WERI-Rb-1 (cell line): ENCODE results near the gene RAPGEF4.

ENCODE experiments used
- DNase-seq: peaks from one replicate; pipeline ENCODE4 v3.0.0-alpha.2; 2020
- H3K27ac ChIP-seq: fragments of 250-450 bp; sonication (Bioruptor Pico); 2 replicates; pipeline ENCODE4 v1.5.1; 2020; ENCODE audit warnings: mild to moderate bottlenecking, moderate library complexity
- H3K27me3 ChIP-seq: fragments of 250-450 bp; sonication (Bioruptor Pico); 2 replicates; pipeline ENCODE4 v1.5.1; 2021; ENCODE audit warnings: mild to moderate bottlenecking, low read depth, moderate library complexity; ENCODE audit not compliant: insufficient read depth, severe bottlenecking
- H3K36me3 ChIP-seq: fragments of 250-450 bp; sonication (Bioruptor Pico); 2 replicates; pipeline ENCODE4 v1.5.1; 2020; ENCODE audit warnings: mild to moderate bottlenecking, moderate library complexity
- H3K4me3 ChIP-seq: 2 replicates; pipeline ENCODE4 v1.5.1; 2011; ENCODE audit warnings: low read depth, mild to moderate bottlenecking, control low read depth, low read length
- H3K9me3 ChIP-seq: fragments of 250-450 bp; sonication (Bioruptor Pico); 2 replicates; pipeline ENCODE4 v1.5.1; 2021; ENCODE audit warnings: mild to moderate bottlenecking, moderate library complexity; ENCODE audit not compliant: severe bottlenecking
- CTCF ChIP-seq: IDR thresholded peaks from 2 replicates; pipeline ENCODE4 v1.5.1; 2011; ENCODE audit warnings: low read depth, mild to moderate bottlenecking, control low read depth, inconsistent platforms, low read length

Gene RAPGEF4

DNA sequence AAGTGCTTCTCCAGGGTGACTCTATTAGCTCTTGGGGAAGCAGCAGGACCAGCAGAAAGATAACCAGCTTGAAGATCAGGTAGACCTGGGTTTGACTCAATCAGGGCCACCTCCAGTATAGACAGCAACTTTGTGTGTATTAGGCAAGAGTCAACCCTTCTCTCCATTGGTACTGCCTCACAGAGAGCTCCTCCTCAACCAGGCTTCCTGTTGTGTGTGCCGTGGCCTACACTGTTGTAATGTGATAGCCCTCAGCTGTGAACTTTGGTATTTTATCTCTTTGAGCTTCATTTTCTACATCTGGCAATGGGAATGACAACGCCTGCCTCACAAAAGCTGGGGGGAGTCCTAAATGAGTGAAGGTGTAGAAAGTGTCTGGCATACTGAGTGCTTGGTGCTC is 323.0 kb downstream of the RAPGEF4 start:
- Histone ChIP-seq H3K9me3 (no peaks in the 10 kb centered on the region), H3K27me3 (no peaks in the 10 kb centered on the region), H3K36me3 (no peaks in the 10 kb centered on the region), H3K27ac (no peak overlapping the region), H3K4me3 (no peak overlapping the region)
- DNase-seq, result no peak
- no peak for TF ChIP-seq CTCF

DNA sequence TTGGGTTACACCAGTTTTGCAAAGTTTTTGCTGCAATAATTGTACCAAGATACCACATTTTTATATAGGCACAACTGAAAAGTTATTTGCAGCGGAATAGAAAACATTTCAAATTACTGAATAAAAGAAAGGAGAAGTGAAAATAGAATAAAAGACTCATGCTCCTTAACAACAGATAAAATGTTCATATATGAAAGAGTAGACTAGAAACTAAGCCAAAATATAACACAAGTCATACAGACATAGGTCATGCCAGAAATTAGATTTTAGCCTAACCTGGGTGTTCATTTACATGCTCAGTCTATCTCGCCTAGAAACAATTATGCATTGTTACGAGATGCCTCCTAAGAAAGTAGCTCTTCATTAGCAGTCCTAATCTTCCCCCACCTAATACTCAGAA is 323.6 kb downstream of the RAPGEF4 start:
- Histone ChIP-seq H3K9me3 (no peaks in the 10 kb centered on the region), H3K27me3 (no peaks in the 10 kb centered on the region), H3K36me3 (no peaks in the 10 kb centered on the region), H3K27ac (no peak overlapping the region), H3K4me3 (no peak overlapping the region)
- TF ChIP-seq CTCF, result no peak
- no peak for DNase-seq

GRCh38 chr2:173059971-173060461 is 324.4 kb downstream of the RAPGEF4 start:
- Histone ChIP-seq H3K27me3 (no peaks in the 10 kb centered on the region), H3K36me3 (no peaks in the 10 kb centered on the region), H3K27ac (no peak overlapping the region), H3K9me3 (no peaks in the 10 kb centered on the region), H3K4me3 (no peak overlapping the region)
- DNase-seq, result no peak
- no peak for TF ChIP-seq CTCF

DNA sequence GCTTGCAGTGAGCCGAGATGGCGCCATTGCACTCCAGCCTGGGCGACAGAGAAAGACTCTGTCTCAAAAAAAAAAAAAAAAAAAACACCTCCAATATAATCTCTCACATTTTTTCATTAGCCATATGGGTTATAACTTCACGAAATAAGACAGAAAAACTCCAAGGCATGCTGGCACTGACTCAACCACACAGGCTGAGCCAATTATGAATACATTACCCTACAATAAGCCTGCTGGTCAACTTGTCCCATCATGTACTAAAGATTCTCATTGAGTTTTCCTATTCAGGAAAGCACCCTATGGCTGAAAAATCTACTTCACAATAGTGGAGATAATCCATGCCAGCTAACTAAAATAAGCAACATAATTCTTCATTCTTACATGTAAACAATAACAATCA is 327.2 kb downstream of the RAPGEF4 start:
- Histone ChIP-seq H3K4me3 (no peak overlapping the region), H3K9me3 (no peaks in the 10 kb centered on the region), H3K36me3 (no peaks in the 10 kb centered on the region), H3K27ac (no peak overlapping the region), H3K27me3 (no peaks in the 10 kb centered on the region)
- no peak for TF ChIP-seq CTCF
- no peak for DNase-seq

DNA sequence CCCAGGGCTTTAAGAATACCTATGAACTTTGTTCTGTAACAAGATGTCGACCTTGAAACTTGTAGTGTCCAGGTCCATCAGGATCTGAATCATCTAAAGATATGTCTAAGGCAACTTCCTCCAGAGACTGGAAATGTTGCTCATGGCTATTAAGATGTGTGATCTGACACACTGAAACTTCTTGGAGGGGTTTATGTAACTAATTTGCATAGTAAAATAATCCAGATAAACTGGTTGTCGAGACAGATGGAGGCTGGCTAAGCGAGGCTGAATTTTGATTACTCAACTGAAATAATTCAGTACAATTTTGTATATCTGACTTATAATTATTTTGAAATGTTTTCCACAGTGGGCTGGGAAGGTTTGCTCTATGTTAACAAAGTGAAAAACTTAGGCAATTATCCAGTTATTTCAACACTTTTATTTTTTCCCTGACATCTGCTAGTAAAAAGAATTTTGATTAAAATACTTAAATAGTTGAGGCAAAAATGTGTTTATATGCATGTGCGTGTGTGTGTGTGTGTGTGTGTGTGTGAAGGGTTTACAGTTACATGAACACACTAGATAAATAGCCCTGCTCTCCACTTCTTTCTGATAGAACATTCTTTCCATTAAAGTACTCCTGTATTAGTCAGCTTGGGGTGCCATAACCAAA is 328.6 kb downstream of the RAPGEF4 start:
- H3K4me3 ChIP-seq, result no peak overlapping the region
- no peaks in the 10 kb centered on the region for H3K27me3 ChIP-seq
- H3K27ac ChIP-seq, result no peak overlapping the region
- no peak for DNase-seq
- H3K36me3 ChIP-seq, result no peaks in the 10 kb centered on the region
- no peak for TF ChIP-seq CTCF
- no peaks in the 10 kb centered on the region for H3K9me3 ChIP-seq
